Retinal pigment epithelial cell (primary cell): ENCODE measurements around the gene SYNPR.

Experiments used
- DNase-seq: peaks from one replicate; pipeline ENCODE4 v3.0.0-alpha.2; 2010; ENCODE audit warnings: low read depth
- H3K4me3 ChIP-seq: 2 replicates; pipeline ENCODE4 v1.5.1; 2011; ENCODE audit warnings: mild to moderate bottlenecking, low read length, control low read depth, moderate library complexity
- TF ChIP-seq, protein P1 (sequence below): conservative IDR thresholded peaks from 2 replicates; pipeline ENCODE4 v1.5.1; 2011; ENCODE audit warnings: low read depth, low read length, control low read depth, inconsistent platforms

SYNPR gene

DNA sequence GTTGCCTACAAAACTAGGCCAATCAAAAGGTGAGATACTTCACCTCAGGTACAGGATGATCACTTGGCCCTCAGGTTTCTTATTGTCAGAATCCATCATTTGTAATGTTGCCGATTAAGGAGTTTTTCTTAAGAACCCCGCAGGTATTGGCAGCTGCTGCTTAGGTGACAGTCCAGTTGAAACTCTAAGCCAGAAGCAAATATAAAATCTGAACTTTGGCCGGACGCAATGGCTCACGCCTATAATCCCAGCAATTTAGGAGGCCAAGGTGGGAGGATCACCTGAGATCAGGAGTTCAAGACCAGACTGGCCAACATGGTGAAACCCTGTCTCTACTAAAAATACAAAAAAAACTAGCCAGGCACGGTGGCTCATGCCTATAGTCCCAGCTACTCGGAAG is 331.3 kb downstream of the SYNPR start:
- no peak for DNase-seq
- H3K4me3 ChIP-seq = no peak overlapping the region
- TF ChIP-seq, protein P1, sequence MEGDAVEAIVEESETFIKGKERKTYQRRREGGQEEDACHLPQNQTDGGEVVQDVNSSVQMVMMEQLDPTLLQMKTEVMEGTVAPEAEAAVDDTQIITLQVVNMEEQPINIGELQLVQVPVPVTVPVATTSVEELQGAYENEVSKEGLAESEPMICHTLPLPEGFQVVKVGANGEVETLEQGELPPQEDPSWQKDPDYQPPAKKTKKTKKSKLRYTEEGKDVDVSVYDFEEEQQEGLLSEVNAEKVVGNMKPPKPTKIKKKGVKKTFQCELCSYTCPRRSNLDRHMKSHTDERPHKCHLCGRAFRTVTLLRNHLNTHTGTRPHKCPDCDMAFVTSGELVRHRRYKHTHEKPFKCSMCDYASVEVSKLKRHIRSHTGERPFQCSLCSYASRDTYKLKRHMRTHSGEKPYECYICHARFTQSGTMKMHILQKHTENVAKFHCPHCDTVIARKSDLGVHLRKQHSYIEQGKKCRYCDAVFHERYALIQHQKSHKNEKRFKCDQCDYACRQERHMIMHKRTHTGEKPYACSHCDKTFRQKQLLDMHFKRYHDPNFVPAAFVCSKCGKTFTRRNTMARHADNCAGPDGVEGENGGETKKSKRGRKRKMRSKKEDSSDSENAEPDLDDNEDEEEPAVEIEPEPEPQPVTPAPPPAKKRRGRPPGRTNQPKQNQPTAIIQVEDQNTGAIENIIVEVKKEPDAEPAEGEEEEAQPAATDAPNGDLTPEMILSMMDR = no peak

DNA sequence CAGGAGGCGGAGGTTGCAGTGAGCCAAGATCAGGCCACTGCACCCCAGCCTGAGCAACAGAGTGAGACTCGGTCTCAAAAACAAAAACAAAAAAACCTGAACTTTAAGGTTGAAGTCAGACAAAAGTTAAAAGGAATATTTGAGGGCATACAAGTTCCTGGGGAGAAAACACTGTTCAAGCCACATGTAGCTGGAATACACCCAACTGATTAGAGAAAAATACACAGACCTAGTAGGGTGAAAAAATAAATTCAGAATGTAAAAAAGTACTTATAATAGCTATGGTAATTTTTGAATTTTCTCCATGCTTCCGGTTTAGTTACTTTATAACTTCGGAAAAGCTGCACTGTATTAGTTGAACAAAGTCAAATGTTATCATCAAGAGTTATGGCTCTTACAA is 331.7 kb downstream of the SYNPR start:
- TF ChIP-seq, protein P1 = no peak
- no peak for DNase-seq
- H3K4me3 ChIP-seq = no peak overlapping the region

DNA sequence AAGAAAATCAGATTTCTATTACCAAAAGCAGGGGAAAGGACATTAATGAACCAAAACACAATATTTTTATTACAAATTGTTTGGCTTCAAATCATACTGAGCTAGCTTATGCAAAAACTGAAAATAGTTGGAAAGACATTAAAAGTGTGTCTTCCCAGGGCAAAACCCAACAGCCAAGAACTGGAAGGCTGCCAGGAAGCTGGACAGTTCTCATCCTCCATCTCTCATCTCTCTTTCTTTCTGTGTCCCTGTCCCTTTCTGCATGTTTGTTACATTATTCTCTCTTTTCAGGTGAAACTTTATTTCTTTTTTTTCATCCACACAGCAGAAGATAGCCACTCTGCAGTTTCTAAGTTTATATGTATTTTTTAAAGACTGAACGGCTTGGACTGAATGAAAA is 333.3 kb downstream of the SYNPR start:
- H3K4me3 ChIP-seq = no peak overlapping the region
- TF ChIP-seq, protein P1 = no peak
- no peak for DNase-seq

DNA sequence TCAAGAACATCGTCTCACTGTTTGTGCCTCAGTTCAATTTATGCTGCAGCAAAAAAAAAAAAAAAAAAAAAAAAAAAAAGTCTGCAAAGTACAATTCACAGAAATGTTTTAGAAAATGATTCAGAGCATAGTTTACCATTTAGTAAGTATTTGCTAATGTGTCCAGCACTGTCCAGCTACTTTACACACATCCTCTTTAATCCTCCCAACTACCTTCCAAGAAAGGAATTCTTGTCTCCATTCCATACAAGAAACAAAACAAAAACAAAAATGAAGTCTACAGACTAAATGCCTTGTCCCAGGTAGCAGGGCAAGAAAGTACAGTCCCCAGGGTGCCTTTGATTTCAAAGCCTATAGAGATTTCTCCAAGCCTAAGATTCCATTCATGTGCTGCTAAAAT is 335.5 kb downstream of the SYNPR start:
- no peak for DNase-seq
- TF ChIP-seq, protein P1 = no peak
- no peak overlapping the region for H3K4me3 ChIP-seq

DNA sequence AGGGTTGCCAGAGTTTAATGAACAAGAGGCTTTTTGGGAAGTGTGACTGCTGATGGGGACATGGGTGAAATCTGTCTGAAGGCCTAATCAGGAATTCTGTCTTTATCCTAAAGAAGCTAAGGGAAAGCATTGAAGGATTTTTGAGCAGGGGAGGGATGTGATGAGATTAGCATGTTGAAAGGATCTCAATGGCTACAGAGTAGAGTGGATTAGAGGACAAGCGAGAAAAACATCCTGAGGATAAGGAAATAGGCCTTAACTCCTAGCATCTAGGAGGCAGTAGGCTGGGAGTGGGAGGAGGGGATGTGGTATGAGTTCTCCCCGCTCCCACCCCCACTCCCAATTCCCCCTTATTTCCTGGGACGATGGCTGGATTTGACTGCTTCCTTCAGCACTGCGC is 339.3 kb downstream of the SYNPR start:
- TF ChIP-seq, protein P1 = no peak
- DNase-seq = no peak
- no peak overlapping the region for H3K4me3 ChIP-seq

DNA sequence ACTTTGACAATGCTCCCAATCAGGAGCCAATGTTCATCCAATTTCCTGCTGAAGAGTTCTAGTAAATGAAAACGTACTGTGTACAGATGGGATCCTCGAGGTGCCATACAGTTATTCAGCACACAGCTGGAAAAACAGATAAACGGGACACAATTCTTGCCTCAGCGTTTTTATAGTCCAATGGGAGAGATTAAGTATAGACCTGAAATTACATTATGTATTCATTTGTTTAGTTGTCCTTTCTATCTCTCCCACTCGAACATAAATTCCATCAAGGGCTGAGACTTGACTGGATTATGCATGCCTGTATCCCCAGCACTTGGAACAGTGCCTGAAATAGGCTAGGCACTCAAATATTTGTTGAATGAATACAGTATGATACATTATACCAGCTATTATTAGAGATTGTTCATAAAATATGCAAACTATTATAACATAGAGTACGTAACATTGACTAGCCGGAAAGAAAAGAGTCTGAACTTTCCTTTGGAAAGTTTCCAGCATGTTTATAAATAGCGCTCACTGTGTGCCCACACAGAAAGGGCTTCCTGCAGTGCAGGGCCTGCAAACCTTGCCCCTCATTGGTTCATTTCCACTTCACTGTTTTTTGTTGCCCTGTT is 346.9 kb downstream of the SYNPR start:
- no peak overlapping the region for H3K4me3 ChIP-seq
- peak; percentile 94 for DNase-seq
- TF ChIP-seq, protein P1 = no peak

DNA sequence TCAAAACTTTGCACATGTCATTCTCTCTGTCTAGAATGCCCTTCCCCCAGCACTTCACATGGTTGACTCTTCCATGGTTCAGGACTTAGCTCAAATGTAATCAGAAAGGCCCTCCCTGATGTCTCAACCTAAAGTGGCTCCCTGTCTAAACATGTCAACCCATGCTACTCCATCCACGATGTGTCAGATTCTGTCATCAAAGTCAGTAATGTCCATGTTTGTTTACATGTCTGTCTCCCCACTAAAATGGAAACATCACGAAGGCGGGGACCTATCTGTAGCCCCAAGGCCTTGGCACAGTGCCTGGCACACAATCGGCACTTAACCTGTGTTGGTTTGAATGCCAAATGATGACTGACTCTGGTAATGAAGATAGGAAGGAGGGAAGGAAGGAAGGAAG is 353.6 kb downstream of the SYNPR start:
- no peak for DNase-seq
- no peak overlapping the region for H3K4me3 ChIP-seq
- TF ChIP-seq, protein P1 = no peak
